NCI-H2081 (cell line): ENCODE results near the gene C1orf226.

Experiments
- DNase-seq, 2 experiments: peaks; one replicate each; lab custom pipeline; 2025; lab: John Stamatoyannopoulos, UW

The C1orf226 gene

DNA sequence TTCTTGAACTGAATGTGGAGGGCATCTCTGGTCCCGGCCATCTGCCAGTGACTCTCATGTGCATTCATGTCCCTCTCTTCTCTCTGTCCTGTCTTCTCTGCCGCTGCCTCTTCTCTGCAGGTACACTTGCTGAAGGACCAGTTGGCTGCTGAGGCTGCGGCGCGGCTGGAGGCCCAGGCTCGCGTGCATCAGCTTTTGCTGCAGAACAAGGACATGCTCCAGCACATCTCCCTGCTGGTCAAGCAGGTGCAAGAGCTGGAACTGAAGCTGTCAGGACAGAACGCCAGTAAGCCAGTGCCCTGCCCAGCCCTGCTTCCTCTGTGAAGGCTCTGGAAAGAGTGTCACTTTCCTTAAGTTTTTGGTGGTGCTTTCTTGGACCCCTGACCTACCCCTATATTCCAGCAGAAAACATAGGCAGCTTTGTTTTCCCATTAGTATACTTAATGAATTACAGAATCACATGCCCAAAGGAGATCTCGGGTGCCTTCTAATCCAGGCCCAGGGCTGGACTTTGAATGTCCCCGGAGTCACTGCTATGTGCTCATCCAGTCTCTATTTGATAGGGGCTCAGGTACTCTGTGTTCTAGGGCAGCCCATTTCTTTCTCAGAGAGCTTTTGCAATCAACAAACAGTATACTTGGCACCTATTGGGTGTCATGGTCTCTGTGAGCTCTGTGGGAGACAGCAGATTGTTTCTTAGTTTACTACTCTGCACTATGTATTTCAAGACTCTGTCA is 16.1 kb upstream of the C1orf226 start:
- DNase-seq, result no peak

DNA sequence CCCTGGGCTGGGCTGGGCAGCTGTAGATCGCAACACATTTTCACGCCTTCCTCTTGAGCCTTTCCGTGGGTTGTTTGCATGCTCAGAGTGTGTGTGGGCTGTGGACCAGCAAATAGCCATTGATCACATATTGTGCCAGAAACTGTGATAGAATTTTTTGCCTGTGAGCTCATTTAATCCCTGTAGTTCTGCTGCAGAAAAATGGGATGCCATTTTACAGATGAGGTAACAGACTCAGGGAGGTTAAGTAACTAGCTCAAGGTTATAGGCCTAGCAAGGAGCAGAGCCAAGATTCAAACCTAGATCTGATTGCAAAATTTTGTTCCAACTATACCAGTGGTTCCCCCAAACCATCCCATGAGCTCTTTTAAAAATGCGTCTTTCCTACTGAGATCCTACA is 15.4 kb upstream of the C1orf226 start:
- DNase-seq, result no peak

DNA sequence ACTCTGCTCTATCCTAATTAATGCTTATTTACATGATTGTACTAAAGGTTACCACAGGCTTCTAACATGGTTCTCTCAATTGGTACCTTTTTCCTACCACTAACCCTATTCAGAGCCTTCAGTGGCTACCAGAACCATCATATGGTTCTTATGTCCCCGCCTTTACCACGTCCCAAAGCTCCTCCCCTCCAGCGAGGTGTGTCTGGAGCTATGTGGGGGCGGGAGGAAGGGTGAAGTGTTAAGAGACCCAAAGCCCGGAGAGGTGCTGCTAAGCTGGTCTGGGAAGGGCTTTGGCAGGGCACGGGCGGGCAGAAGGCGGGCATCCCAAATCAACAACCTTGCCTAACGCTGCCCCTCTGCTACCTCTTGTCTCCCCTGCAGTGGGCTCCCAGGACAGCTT is 14.9 kb upstream of the C1orf226 start:
- DNase-seq, result no peak

DNA sequence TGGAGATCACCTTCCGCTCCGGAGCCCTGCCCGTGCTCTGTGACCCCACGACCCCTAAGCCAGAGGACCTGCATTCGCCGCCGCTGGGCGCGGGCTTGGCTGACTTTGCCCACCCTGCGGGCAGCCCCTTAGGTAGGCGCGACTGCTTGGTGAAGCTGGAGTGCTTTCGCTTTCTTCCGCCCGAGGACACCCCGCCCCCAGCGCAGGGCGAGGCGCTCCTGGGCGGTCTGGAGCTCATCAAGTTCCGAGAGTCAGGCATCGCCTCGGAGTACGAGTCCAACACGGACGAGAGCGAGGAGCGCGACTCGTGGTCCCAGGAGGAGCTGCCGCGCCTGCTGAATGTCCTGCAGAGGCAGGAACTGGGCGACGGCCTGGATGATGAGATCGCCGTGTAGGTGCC is 14.5 kb upstream of the C1orf226 start:
- DNase-seq, result no peak

DNA sequence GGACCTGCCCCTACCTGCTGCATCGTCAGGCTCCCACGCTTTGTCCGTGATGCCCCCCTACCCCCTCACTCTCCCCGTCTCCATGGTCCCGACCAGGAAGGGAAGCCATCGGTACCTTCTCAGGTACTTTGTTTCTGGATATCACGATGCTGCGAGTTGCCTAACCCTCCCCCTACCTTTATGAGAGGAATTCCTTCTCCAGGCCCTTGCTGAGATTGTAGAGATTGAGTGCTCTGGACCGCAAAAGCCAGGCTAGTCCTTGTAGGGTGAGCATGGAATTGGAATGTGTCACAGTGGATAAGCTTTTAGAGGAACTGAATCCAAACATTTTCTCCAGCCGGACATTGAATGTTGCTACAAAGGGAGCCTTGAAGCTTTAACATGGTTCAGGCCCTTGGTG is 13.8 kb upstream of the C1orf226 start:
- DNase-seq, result no peak

DNA sequence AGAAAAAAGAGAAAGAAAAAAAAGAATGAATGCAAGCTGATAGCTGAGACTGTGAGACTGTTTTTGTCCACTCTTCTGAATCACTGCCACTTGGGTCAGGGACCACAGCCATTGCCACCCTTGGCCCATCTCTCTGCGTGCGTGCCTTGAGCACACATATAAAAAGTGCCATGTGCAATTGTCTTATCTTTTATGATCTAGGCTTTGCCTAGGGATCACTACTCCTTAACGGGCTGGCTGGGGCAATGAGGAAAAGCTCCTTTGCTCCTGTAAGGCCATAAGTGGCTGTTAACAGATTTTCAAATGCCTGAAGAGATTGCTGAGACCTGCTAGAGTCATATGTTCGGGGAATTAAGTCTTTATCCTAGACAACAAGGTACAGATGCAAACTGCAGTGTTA is 13.1 kb upstream of the C1orf226 start:
- DNase-seq, result no peak

DNA sequence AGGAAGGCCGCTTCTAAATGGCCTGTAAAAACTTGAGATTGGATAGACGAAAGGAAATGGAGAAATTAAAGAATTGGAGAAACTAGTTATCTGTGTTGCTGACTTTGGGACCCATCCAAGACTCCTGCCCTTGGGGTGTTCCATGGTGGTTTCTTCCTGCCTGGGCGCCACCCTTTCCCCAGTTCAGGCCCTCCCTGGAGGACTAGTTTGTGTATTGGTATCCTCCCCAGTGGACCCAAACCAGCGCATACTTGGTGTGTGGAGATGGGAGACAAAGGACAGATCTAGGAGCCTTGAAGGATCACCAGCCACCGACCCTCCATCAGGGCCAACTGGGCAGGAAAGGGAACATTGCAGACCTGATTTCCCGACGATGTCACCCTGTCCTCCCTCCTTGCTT is 12.0 kb upstream of the C1orf226 start:
- no peak for DNase-seq

DNA sequence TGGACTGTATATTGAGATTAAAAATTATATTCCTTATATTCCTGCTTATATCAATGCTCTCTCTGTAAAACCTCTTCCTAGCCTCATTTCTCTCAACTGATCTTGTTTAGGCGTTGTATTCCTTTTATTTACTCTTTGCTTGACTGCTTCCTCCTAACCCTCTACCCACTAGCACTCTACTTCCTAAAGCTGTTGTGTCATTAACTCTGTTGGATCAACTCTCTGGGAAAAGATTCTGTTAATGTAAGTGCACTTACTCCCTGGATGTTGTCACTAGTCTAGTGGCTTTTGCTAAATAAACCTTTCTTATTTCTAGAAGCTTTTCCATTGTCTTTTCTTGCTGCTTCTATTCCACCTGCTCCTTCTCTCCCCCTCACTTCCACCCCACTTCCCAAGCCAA is 11.4 kb upstream of the C1orf226 start:
- no peak for DNase-seq

DNA sequence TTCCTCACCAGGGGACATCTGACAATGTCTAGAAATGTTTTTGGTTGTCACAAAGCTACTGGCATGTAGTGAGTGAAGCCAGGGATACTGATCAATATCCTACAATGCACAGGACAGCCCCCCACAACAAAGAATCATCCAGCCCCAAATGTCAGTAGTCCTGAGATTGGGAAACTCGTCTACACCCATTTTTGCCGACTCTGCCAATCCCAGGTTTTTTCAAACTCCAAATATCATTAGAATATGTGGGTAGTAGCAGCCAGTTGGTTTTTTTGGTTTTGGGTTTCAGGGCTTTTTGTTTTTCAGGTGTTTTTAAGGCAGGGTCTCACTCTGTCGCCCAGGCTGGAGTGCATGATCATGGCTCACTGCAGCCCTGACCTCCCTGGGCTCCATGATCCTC is 10.8 kb upstream of the C1orf226 start:
- no peak for DNase-seq

DNA sequence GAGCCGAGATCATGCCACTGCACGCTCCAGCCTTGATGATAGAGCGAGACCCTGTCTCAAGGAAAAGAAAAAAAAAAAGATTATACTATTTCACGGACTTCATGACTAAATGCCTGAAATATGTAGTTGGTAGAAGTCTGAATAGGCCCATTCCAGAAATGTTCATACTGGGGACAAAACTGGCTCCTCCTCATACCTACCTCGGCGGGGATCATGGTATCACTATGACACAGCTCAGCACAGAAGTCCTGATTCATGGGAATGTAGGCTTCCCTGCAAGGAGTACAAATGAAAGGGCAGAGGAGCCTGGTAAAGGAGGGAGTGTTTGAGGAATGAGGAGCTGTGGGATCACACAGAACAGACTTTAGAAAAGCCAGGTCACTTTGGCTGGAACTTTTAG is 9.9 kb upstream of the C1orf226 start:
- DNase-seq, result no peak

DNA sequence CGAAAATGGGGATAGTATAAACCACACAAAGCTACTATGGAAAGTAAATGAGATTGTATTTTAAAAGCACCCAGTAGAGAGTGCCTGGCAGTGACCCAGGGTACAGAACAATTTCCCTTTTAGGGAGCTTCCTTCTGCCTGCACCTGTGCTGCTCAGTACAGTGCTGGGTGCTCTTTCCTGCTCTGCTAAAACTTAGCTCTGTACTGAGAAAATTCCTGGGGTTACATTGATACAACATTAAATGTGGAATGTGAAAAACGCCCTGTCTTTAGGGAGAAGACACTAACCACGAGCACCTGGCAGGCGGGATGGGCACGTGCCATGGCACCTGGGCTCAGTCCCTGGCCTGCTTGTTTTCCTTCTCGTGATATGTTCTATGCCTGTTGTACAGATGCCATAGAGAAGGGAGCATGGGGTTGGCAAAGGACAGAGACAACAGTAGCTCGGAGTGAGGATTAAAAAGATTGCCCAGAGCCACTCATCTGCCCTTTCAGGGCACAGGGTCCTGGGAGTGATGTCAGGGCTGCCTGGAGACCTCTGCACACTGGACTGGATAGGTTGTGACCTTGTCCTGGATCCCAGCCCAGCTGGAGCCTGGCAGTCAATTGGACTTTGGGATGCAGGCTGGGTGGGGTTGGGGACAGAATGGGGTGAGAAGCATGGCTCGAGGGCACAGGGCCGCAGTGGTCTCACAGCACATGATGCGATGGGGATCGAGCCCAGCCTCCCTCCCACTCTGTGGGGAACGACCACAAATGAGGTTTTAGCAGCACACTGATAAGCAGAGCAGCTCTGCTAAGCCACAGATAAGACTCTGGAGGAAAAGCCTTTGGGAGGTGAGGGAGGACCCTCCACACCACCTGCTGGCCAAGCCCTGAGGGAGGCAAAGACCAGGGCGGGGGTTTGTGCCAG is 9.1 kb upstream of the C1orf226 start:
- DNase-seq, result no peak

DNA sequence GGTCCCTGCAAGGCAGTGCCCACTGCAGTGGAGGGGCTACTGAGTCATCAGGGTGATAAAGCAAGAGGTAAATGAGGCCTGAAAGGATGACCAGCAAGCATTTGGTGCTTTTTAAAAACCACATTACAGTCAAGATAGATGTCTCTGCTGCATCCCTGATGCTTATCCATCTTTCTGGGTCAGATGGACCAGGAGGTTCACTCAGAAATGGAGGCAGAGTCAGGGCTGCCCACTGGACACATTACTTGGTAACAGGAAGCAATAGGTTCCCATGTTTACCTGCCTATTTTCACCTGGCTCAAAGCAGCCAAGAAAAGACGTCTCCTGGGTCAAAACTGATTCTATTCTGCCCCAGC is 8.5 kb upstream of the C1orf226 start:
- DNase-seq, result no peak

DNA sequence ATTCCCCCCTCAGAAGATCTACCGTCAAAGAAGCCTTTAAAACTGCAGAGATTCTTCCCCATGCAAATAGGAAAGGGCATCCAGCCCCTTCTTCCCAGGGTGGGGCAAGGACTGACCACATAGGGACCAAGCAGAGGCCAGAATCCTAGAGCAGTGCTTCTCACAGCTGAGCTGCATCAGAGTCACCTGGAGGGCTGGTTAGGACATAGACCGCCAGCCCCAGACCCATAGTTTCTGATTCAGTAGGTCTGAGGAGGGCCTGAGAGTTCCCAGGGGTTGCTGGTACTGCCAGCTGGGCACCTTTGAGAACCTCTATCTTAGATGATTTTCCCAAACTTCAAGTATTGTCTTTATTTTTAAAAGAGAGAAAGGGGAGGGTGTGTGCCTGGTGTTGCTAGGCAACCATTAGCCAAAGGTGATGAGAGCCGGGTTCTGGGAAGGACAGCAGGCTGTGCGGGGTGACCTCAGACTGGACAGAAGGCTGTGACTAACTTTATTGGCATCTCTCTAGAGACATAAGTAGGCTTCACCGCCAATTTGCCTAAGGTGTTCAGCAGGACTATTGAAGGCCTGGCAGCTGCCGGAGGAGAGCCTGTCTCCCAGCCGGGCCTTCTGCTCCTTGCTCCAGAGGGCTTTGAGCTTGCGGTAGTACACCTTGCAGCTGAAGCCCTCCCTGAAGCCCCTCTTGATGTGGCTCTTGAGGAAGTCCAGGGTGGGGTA is 7.8 kb upstream of the C1orf226 start:
- DNase-seq, result no peak

DNA sequence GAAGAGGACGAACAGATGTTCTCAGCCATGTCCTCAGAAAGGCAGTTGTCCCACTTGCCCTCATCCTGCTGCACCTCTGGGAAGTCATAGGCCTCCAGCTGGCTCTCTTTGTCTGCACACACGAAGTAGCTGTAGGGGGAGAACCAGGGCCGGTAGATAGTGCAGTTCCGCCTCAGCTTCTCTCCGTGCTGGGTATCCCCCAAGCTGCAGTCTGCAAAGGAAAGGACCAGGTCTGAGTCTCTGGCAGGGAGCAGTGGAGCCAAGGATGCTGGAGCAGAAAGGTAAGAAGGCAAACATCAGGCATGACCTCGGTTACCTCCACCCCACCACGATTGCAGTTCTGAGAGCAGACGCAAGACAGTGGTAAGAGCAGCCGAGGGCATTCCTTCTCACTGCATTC is 7.1 kb upstream of the C1orf226 start:
- DNase-seq, result no peak

DNA sequence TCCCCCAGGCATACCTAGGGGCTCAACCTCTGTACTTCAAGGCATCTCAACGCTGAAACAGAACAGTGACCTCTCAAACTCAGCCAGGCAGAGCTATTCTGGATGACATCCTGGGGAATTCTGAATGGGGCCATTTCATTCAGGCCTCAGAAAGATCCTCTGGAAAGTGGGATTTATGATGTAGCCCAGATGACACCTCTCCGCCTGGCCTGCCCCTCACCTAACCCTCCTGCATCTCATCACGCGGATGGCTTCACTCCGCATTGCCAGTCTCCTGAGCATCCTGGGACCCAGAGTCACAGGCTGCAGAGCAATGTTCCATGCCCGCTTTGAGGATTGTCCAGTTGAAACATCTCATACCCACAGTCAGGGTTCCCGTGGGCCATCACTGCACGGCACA is 6.1 kb upstream of the C1orf226 start:
- no peak for DNase-seq

DNA sequence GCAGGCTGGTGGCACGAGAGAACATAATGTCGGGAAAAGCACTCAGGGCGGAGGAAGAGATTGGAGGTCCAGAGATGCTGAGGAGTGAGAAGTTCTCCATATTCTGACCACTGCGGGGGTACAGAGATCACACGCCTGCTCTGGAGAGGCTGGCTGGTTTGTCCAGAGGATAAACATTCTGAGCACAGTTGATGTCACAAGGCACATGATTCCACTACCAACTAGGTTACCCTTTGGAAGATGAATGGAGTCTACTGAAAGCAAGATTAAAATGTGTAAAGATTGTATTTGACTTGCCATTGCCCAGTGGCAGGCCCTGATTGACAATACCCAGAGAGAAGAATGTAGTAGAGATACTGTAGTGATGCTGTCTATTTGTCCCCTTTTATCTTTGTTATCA is 4.8 kb upstream of the C1orf226 start, which contains the start of gene SPATA46:
TSS of gene SPATA46 (minus strand) at position 164 of the 400 bp plus-strand sequence. CDS start at position 100, 64 bp downstream.
- no peak for DNase-seq

DNA sequence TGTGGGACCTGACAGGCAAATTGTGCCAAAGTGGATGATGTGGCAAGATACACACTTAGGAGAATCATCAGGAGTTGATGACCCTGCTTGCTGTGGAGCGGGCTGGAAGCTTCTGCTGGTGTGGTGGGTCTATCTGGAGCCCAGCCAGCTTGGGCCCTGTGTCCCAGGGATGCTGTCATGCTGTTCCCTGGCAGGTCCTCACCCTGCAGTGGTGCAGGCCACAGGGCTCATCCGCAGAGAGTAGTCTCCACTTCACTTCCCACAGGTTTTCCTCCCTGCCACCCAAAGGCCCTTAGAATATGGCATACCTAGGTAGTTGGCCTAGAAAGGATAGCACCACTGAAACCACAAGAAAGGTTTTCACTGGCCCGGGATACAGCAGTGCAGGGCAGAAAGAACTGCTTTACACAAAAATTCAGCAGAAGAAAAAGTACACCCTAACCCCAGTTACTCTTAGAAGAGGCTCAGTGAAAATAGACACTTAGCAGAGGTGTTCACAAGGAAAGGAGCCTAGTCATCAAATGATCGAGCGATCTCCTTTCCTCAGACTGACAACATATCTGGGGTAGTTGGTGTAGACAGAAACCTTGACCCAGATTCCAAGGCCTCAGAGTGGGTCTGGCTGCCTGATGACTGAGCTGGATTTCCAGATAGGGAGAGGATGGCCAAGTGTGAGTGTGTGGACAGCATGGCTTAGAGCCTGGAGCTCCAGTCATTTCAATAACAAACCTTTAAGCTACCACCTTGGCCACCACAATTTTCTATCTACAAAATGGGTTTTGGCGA is 1.3 kb upstream of the C1orf226 start:
- DNase-seq, result no peak

DNA sequence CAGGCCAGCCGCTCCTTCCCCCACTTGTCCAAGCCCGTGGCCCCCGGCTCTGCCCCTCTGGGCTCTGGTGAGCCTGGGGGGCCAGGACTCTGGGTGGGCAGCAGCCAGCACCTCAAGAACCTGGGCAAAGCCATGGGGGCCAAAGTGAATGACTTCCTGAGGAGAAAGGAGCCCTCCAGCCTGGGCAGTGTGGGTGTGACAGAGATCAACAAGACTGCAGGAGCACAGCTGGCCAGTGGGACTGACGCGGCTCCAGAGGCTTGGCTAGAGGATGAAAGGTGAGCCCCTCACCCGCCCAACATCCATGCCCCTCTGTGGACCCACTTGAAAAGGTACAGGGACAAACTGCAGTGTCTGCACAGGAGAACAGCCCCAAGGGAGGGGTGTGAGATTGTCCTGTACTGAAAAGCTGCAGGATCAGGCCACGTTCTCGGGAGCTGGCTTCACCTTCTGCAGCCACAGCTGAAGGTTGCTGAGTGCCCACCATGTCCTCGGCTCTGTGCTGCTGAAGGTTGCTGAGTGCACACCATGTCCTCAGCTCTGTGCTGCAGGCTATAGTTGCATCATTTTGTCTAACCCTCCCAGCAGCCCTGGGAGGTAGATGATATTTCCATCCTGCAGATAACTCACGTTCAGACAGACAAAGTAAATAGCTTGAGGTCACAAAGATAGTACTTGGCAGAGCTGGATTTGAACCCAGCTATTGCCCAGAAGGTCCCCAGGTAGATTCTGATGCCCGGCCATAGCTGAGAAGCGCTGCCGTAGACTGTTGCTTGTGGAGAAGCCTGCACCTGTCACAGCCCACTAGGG is 618 bp downstream of the C1orf226 start:
- no peak for DNase-seq

DNA sequence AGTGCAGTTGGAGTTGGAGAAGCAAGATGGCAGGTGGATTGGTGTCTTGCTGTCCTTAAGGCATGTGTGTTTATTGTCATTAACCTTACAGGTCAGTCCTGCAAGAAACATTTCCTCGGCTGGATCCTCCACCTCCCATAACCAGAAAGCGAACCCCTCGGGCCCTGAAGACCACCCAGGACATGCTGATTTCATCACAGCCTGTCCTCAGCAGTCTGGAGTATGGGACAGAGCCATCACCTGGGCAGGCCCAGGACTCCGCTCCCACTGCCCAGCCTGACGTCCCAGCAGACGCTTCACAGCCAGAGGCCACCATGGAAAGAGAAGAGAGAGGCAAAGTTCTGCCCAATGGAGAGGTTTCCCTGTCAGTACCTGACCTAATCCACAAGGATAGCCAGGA is 1.6 kb downstream of the C1orf226 start:
- no peak for DNase-seq

DNA sequence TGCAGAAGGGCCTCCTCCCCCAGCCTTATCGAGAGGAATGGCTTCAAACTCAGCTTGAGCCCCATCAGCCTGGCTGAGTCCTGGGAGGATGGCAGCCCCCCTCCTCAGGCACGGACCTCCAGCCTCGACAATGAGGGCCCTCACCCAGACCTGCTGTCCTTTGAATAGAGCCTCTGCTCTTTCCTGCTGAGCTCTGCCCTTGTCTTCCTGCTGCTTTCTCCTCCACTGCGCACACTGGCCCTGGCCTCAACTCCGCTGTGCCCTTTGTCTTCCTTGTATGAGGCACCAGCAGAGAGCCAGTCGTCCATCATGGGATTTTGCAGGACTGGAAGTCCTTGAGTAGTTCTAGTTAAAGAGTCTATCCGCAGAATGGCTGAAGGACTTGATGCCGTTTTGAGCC is 2.0 kb downstream of the C1orf226 start:
- DNase-seq, result no peak

DNA sequence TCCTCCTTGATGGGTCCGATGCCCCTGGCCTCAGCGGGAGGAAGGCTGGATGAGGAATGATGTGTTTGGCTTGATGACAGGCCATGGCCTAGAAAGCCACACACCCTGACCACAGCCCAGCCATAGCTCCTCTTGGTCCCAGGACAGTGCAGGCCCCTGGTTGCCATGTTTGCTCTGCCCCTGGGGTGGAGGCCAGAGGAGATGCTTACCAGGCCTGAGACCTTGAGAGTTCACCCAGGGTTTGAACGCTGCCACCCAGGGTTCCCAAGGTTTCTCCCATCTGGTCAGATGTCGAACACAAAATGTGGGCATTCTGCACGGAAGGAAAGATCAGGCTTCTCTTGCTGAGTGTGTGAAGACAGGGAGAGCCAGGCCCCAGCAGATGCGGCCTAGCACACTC is 2.6 kb downstream of the C1orf226 start:
- no peak for DNase-seq
